HepG2 (cell line): Measurements from ENCODE around the gene PPP2R5B.

ENCODE experiments used
- ADNP ChIP-seq: sonication (generic); formaldehyde crosslinking; IDR thresholded peaks from 2 replicates; pipeline ENCODE4 v1.4.0; 2020; ENCODE audit warnings: missing genetic modification reagents
- SIX1 ChIP-seq: sonication (generic); formaldehyde crosslinking; IDR thresholded peaks from 2 replicates; pipeline ENCODE4 v1.4.0; 2020; ENCODE audit warnings: missing genetic modification reagents, borderline replicate concordance

DNA sequence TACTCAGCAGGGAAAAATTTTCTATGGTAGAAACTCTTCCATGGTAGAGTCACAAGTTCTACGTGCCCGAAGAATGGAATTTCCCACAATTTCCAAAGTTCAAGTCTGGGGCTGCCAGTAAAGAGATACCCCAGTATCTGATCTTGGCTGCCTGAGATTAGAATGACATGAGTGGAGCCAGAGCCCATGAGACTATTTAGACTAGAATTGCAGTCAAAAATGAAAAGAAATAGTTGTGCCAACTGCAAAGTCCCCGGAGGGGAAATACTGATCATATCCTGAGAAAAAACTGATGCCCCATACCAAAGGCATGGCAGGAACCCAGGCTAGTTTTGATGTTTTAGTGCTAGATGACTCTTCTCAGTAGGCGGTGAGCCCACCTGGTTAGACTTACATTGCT lies 36.2 kb downstream of the PPP2R5B start:
- no peak for TF ChIP-seq SIX1 (CRISPR knock-in tag)
- no peak for TF ChIP-seq ADNP (CRISPR knock-in tag)
